HG02973 (cell line): ENCODE measurements around the gene BNC1.
"Not testable (repeated sequence)": the region's sequence is repeated elsewhere in the genome, so short reads cannot be mapped to it uniquely, and the experiment has no call there.

Source experiments
- ATAC-seq: cut with Tn5 transposase; IDR thresholded peaks from one replicate; pipeline ENCODE4 v1.9.1; 2021; ENCODE audit warnings: moderate library complexity; ENCODE audit not compliant: unreplicated experiment

BNC1 gene

DNA sequence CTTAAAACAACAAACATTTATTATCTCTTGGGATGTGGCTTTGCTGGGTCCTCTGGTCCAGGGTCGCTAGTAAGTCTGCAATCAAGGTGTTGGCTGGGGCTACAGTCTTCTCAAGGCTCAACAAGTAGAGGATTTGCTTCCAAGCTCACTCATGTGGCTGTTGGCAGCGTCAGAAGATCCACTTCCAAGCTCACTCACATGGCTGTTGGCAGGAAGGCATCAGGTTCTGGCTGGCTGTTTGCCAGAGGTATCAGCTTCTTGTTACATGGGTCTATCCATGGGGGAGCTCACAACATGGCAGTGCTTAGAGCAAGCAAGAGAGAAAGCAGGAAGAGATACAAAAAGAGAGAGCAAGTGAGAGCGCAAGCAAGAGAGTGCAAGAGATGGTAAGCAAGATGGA, 15.0 kb upstream of the BNC1 start:
- ATAC-seq, result no peak

DNA sequence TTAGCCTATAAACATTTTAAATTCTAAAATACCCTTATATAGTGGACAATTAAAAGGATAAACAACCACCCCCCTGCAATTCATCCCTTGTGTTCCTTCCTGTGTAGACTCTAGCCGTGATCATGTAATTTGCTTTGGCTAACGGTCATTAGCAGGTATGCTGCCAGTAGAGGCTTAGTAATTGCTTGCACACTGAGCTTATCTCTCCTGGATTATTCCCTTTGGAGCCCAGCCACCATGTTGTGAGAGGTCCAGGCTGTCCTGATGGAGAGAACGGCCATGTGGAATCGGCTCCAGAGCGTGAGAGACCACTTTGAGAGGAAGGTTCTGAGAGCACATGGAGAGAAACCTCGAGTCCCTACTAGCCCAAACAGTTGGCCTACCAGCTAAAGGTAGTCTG, 11.0 kb upstream of the BNC1 start:
- no peak for ATAC-seq

DNA sequence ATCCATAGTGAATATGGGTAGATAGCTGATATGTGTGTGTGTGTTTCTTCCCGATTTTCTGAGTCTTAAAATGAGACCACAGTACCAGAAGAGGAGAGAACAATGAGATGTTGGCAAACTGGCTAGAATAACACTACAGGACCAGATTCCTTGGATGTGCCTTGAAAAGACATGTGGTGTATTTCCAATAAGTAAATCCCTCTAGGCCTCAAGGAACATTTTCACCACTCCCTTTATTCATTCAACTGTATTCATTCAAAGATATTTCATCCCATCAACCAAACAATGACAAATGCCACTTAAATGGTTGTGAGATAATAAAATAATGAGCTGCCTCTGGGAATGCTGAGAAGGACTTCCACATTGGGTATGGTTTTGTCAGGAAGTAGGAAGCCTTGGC, 8.7 kb upstream of the BNC1 start:
- no peak for ATAC-seq

DNA sequence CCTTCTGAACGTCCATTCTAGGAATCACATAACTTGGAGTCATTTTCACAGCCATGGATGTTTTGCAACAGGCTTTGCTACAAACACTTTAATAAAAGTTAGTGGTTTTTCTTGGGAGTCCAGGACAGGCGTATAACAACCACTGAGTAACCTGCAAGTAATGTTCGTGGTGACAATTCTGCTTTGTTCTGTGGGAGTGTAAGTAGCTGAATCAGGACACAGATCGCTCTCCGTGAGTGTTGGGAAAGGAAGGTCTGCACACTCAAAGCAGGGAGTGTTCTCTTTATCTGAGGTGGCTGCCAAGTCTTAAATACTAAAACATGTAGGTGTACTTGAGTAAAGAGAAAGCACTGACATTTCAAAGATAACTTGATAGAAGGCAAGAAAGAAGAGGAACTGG, 7.9 kb upstream of the BNC1 start:
- no peak for ATAC-seq

DNA sequence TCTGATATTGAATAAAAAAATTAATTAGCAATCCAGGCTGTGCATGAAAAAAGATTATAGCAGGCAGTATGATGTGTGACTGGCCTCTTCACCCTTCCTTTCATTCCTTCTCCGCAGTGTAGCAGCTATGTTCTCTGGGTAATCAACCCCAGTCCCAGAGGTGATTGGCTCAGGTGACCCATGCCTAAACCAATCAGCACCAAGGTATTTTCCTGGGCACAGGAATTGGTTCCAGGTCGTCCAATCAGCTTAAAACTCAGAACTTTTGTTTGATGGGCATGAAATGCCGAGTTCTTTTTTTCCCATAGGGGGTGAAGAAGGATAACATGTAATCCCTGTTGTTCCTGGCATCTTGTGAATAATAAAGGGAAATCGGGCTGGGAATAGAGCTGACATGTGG, 5.8 kb upstream of the BNC1 start:
- no peak for ATAC-seq

DNA sequence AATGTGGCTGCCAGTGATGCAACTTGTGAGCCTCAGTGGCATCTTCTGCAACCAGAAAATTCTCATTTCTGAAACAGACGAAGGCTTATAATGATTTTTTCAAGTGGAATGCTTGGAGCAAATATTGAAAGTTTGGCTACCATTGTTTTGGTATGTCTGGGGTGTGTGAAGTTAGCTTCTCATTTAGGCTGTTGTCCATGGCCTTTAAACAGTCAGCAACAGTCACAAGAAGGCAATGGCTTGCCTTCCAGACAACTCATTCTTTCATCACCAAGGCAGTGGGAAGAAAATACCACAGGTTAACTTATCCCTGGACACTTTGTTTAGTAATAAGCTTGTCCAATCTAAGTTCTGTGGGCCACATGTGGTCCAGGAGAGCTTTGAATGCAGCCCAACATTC, 4.7 kb upstream of the BNC1 start:
- no peak for ATAC-seq

DNA sequence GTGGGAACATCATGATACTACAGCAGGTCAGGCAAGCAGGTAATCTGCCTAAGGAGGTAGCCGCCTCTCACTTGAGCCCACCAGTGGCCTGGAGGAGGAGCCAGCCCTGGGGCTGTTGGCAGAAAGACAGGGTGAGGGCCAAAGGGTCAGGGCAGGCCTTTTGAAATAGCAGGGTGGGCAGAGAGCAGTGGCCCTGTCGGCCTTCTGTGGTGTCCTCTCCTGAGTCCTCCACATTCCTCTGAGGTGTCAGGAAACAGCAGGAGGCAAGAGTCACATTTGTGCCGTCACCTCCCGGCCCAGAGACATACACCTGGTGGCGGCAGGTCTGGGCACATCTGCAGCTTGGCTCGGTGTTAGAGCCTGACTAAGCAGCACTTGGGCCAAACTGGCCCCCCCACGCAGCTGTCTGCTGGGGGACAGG, 3.9 kb upstream of the BNC1 start:
- ATAC-seq, result no peak

DNA sequence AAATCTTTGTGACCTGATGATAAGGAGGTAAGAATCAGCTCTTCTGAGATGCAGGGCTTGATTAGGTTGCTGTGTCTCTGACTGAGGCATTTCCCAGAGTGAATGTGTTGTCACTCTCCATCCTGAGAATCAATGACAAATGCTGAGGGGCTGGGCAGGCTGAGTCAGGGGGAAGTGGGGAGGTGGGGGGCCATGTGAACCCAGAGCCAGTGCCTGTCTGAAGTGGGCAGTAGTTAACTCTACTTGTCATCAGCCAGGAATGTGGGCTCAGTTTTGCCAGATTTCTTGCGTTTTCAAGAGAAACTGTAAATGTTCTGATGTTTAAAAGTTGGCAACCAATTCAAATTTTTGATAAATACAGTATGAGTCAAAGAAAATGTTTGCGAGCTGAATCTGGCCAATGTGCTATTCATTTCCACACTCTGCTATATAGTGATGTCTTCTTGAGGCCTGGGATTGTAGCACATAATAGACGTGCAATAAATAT, 3.1 kb upstream of the BNC1 start:
- no peak for ATAC-seq

DNA sequence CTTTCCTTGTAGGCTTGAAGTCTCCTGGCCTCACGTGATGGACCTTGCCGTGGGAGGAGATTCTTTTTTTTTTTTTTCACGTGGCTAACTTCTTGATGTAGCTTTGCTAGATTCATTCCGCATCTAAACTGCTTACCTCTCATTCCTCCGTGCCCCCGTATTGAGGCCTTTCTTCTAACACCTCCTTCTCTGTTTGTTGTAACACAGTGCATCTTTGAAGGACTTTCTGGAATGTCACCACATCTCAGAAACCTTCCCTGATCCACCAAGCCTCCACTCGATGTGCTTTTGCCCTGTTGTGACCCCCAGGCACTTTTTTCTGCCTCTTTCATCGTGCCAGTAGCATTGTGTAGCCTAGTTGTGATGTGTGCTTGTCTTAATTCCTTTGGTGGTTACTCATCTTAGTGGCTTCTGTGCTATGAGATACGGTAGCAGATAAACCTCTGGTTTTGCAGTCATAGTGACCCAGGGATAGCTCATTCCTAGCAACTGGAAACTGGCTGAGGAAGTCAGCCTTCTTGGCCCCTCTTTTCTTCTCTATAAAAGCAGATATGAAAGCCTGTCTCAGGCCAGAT, 1.6 kb upstream of the BNC1 start:
- no peak for ATAC-seq

DNA sequence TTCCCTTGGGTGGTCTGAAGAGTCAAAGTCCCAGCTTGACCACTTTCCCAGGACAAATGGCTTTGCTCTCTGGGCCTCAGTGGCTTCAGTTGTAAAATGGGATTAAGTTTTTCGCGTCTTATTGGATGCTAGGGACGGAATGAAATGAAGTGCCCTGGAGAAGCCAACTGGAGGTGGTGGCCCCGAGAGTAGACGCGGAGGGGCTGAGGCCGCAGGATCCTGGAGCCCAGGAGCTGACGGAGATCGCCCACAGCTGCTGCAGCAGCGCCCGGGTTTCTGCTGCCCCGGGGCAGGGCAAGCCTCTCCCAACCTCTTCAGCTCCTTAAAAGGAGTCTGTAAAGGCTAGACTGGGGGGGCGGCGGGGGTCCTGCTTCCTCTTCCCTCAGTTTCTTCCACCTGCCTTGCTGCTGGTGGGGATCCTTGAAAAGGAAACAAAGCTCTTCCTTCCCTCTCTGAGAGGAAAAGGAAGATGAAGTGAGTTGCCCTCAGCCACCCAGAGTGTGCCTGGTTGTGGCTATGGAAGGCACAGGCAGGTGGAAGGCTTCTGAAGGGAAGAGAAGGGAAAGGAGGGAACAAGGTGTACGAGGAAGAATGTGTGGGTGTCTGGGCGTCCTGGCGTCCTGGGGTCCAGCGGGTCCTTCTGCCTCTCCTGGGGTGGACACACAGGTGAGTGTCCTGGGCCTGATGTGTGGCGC, 967 bp upstream of the BNC1 start:
- no peak for ATAC-seq

DNA sequence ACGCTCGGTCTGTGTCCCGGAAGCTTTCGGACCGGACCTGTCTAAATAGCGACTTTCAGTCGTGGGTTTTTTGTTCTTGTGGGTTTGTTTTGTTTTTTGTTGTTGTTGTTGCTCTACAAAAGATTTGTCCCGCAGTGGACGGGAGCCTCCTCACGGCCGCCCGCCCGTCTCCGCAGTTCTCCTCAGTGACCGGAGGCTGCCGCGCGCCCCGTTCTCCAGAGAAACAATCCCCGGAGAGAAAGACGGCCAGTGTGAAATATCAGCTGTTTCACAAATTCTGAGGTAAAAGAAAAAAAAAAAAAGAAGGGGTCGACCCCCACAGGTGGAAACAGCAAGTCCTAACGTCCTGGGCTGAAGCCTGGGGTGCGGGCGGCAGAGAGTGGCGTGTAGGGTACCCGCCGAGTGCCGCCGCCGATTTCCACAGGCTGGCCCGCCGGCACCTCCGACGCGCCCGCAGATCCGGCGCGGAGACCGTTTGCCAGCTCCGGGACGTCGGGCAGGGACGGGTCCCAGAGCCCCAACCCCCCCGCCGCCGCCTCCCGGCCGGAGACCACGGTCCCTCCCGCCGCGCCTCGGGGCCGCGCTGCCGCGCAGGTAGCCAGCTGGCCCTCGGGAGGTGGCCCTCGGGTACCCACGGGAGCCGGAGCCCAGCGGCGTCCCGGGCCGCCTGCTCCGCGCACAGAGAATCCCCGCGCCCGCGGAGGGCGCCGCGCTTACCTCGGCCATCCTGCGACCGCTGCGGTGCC, 478 bp downstream of the BNC1 start:
- no peak for ATAC-seq

DNA sequence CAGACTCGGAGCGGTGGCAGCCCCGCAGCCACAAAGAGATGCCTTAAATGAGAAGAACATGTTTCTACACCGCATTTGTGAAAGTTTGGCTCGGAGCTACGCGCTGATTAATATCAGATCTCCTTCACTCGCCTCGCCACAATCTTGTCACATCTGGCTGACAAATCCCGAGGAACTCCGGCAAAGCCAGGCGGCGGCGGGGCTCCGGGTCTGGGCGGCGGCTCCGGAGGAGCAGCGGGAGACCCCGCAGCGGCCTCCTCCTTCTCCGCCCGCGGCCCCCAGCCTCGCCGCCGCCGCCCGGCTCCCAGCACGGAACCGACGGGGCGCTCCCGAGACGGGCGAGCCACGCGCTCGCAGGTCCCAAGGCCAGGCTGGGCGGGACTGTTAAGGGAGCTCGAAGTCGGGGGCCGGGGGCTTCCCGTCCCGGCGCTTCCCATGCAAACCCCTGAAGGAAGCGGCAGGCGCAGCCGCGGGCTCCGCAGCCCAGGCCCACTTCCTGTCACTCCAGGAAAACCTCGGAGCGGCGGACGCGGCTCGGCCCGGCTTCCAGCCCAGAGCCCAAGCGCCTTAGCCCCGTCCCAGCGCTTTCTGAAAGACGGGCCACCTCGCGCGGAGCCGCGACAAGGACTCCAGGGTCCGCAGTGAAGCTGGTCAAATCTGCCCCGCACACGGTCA, 1.2 kb downstream of the BNC1 start:
- no peak for ATAC-seq

DNA sequence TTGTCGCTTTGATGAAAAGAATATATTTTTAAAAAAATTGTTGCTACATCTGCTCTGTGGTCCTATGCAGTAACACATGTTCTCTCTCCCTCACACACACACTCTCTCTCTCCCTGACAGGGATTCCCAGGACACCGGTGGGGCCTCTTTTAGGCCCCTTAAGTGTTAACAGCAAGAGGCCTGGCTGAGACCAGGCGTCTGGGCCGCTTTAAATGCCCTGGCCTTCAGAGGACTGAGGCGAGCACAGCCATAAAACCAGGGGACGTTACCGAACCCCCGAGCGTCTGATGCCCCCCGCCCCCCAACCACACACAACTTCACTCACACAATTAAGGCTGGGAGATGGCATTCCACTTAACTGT, 1.7 kb downstream of the BNC1 start:
- ATAC-seq, result no peak

DNA sequence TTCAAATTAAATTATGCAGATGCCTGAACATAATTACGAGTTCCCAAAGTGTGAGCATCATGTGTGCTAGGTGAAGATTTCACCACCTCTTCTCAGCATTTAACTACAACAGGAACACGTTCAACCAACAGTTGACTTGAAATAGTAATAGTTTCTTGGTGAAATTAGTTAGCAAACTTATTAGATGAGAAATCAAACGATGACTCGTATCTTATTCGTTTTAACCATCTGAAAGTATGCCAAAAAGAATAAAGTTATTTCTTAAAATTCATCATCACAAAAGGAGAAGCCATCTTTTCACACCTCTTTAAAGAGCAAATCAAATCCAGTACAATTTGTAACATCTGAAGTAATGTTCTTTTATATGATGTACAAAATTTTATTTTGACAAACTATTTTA, 2.3 kb downstream of the BNC1 start:
- no peak for ATAC-seq

DNA sequence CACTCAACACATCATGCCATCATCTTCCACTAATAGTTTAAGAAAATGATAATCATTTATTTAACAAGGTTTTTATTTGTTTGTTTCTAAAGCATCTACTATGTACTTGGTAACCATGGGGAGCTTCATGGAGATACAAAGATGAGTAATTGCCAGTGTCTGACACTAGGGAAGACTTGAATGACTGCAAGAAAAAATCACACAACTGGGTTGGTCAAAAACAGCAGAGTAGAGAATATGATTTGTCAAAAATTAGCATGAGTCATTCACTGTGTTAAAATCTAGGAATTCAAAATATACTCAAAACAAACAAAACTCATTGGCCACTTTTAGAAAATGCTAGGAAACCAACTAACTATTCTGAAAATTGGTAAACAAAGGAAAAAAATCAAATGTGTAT, 6.3 kb downstream of the BNC1 start:
- ATAC-seq, result no peak

DNA sequence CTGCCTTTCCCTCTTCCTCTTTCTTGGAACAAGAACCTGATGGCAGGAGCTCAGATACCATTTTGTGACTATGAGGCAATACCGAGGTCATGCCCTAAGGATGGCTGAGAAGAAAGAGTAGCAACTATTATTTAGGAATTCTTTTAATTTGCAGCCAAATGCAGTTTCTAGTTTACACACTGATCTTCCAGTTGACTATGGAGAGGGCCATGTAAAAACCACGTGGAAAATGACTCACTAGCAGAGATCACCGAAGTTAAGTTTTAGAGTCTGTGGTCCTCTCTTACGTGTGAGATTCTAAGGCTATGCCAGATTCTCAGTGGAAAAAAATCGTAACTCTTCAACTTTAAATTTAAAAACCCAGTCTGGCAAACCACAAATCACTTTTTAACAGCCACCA, 7.8 kb downstream of the BNC1 start:
- no peak for ATAC-seq

DNA sequence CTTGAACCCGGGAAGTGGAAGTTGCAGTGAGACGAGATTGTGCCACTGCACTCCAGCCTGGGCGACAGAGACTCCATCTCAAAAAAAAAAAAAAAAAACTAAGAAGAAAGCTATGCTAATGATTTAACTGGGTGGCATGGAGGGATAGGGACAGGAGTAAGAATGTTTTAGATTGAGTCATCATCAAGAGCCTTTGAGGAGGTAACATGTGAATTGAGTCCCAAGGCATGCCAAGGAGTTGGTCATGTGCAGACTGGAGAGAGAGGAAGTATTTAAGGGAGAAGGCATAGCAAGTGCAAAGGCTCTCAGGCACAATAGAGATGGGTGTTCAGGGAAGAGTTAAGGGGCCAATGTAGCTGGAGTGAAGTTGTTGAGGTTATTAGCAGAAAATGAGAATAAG, 9.1 kb downstream of the BNC1 start:
- no peak for ATAC-seq

DNA sequence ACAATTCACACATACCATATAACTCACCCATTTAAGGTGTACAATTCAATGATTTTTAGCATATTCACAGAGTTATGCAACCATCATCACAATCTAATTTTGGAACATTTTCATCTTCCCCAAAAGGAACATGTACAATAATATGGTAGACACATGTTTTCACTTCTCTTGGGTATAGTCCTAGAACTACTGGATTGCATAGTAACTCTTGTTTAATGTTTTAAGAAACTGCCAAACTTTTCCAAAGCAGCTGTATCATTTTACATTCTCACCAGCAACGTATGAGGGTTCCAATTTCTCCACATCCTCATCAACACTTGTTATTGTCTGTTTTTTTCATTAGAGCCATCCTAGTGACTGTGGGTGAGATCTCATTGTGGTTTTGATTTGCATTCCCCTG, 14.3 kb downstream of the BNC1 start:
- no peak for ATAC-seq

DNA sequence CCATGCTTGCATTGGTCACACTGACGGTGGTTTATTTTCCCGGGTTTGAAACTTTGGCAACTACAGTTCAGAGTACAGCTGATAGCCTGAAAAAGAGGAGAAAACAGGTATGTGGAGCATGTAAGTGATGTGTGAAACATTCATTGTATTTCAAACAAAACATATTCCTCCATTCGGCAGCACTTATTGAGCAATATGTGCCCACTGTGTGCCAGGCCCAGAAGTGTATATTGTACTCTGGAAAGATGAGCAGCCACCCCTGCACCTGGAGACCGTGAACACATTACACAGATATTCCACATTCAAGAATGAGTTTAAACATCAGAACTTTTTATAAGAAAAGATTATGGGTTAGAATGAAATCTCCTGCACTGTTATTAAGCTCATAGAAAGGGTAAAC, 16.3 kb downstream of the BNC1 start:
- ATAC-seq, result no peak

DNA sequence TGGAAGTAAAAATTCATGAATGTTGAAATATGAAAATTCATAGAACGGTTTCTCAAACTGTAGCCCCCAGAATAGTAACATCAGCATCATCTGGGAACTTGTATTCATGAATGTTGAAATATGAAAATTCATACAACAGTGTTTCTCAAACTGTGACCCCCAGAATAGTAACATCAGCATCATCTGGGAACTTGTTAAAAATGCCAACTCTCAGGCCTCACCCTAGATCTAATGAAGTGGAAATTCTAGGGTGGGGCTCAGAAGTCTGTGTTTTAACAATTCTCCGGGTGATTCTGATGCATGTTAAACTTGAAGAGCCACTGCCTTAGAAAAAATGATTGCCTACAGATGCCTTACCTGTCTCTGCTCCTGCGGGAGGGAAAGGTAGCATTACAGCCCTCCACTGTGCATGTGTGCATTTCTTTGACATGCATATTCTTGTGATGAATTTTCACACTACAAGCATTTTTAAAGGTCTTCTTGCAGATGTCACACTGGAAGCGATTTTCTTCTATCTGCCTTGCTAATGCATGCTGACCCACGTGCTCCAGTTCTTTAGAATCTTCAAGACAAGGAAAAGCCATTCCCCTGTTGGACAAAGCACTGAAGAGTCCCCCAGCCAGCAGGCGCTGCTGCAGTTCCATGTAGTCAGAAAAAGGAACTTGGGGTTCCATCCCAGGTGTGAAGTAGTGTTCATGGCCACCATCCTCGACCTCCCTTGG, 21.7 kb downstream of the BNC1 start:
- no peak for ATAC-seq

DNA sequence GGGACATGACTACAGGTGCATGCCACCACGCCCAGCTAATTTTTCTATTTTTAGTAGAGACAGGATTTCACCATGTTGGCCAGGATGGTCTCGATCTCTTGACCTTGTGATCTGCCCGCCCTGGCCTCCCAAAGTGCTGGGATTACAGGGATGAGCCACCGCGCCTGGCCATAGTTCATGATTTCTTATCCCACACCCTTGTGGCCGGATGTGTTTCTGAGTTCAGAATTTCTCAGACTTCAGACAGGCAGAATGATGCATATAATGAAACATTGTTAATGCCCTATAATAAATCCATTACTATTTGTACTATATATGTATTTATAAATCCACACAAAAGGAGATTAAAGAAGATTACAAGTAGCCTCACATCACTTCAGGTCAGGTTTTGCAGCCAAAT, 22.3 kb downstream of the BNC1 start:
- not testable (repeated sequence) for ATAC-seq
